Measurements from ENCODE around the gene EPN2.

GRCh38 chr17:19341211-19341631 lies 104.1 kb downstream of the EPN2 start:
- TF ChIP-seq CTCF (conservative IDR thresholded peaks at IDR 0.05 in 1 of 2, IDR thresholded peaks at IDR 0.05 in 1 of 2; ENCODE audit: extremely low read depth in 1 of 2, insufficient read depth in 1 of 2, low read depth in 1 of 2, low read length in 2 of 2) (no peak), EZH2 (IDR thresholded peaks at IDR 0.05; ENCODE audit: borderline replicate concordance, low read length) (no peak)

Measured in mammary epithelial cell (primary cell).